ENCODE measurements around the gene TRDMT1. TPM values are rescaled to one million over a fixed set of nuclear protein-coding genes. Genes with fewer than 3 reads are reported as not detected.

TRDMT1 gene
- total and polyA plus RNA-seq, 7 experiments from 2014 or later, result 9.7 to 30.6 (median 15.2) TPM

GRCh38 chr10:17225808-17226207 is 24.3 kb upstream of the TRDMT1 start:
- ChIA-PET CTCF (interaction anchor here (2.7 to 3.4 kb wide), 2 partner anchors 20 to 25 kb away, joined by 8 to 13 read pairs; partner anchors contain the start of gene TRDMT1), POLR2A (interaction anchor here (0.9 to 8.3 kb wide), 5 partner anchors 12 to 37 kb away, joined by 3 to 122 read pairs (median 3); partner anchors contain the start of gene TRDMT1)
- Histone ChIP-seq H3K9me3 (ENCODE audit: control insufficient read depth in 2 of 3, low read length in 3 of 3) (no peaks in the 10 kb centered on the region), H3K27ac (ENCODE audit: low read depth, low read length) (no peak overlapping the region), H3K4me1 (ENCODE audit: control insufficient read depth in 2 of 2, insufficient read depth in 2 of 2, low read length in 2 of 2) (peaks cover 16 to 17% of the 10 kb centered on the region in 2 donors), H3K4me3 (ENCODE audit: low read length) (no peak overlapping the region), H3K27me3 (ENCODE audit: control insufficient read depth in 2 of 2, insufficient read depth in 2 of 2, low read length in 2 of 2) (no peaks in the 10 kb centered on the region), H3K36me3 (ENCODE audit: control insufficient read depth in 2 of 3, insufficient read depth in 3 of 3, low read length in 3 of 3) (peaks cover 0 to 12% (median 0%) of the 10 kb centered on the region in 3 experiments)
- no peak overlapping the region for H3K4me3 Mint-ChIP-seq
- peaks cover 0 to 34% (median 3%) of the 10 kb centered on the region in 5 donors for H3K36me3 Mint-ChIP-seq
- no peak for DNase-seq
- H3K27ac Mint-ChIP-seq, result peak overlapping the region in 5 of 9 donors; percentile 7 to 99 (median 97)
- intact Hi-C loops (cut with micrococcal nuclease), result loop anchor here in 1 of 2 donors (10.0 kb wide), 1 partner anchor 1429 kb away; the partner anchor contains the start of genes ARL5B and NSUN6
- peaks cover 0 to 2% (median 0%) of the 10 kb centered on the region in 11 donors for H3K9me3 Mint-ChIP-seq
- peaks cover 23 to 53% (median 42%) of the 10 kb centered on the region in 7 donors for H3K4me1 Mint-ChIP-seq
- H3K27me3 Mint-ChIP-seq, result peaks cover 0 to 8% (median 0%) of the 10 kb centered on the region in 5 donors
- no peak for ATAC-seq

GRCh38 chr10:17222329-17222728 is 20.9 kb upstream of the TRDMT1 start:
- no peaks in the 10 kb centered on the region for H3K27me3 ChIP-seq (ENCODE audit: control insufficient read depth in 2 of 2, insufficient read depth in 2 of 2, low read length in 2 of 2)
- H3K36me3 Mint-ChIP-seq, result peaks cover 0 to 34% (median 3%) of the 10 kb centered on the region in 5 donors
- H3K9me3 ChIP-seq (ENCODE audit: control insufficient read depth in 2 of 3, low read length in 3 of 3), result no peaks in the 10 kb centered on the region
- no peaks in the 10 kb centered on the region for H3K36me3 ChIP-seq (ENCODE audit: control insufficient read depth in 2 of 3, insufficient read depth in 3 of 3, low read length in 3 of 3)
- peaks cover 17 to 48% (median 34%) of the 10 kb centered on the region in 7 donors for H3K4me1 Mint-ChIP-seq
- no peak overlapping the region for H3K4me3 ChIP-seq (ENCODE audit: low read length)
- ChIA-PET POLR2A (interaction anchor here (0.6 to 1.7 kb wide), 4 partner anchors 8 to 224 kb away, joined by 3 to 5 read pairs (median 3); no protein-coding TSS in a partner anchor), CTCF (interaction anchor here (0.6 to 0.7 kb wide), 2 partner anchors 100 to 405 kb away, joined by 5 read pairs; partner anchors contain the start of gene RSU1)
- peaks cover 13 to 14% of the 10 kb centered on the region in 2 donors for H3K4me1 ChIP-seq (ENCODE audit: control insufficient read depth in 2 of 2, insufficient read depth in 2 of 2, low read length in 2 of 2)
- DNase-seq (no peak), ATAC-seq (no peak)
- H3K27me3 Mint-ChIP-seq, result peaks cover 0 to 5% (median 0%) of the 10 kb centered on the region in 5 donors
- H3K27ac Mint-ChIP-seq, result peak overlapping the region in 3 of 9 donors; percentile 59 to 73 (median 63)
- intact Hi-C loops (cut with micrococcal nuclease), result loop anchor here in 1 of 2 donors (10.0 kb wide), 1 partner anchor 1432 kb away; the partner anchor contains the start of genes ARL5B and NSUN6
- peaks cover 0 to 2% (median 0%) of the 10 kb centered on the region in 11 donors for H3K9me3 Mint-ChIP-seq
- no peak overlapping the region for H3K4me3 Mint-ChIP-seq
- H3K27ac ChIP-seq (ENCODE audit: low read depth, low read length), result no peak overlapping the region

- peaks cover 5 to 10% of the 10 kb centered on the region in 2 donors for H3K4me1 ChIP-seq (ENCODE audit: control insufficient read depth in 2 of 2, insufficient read depth in 2 of 2, low read length in 2 of 2)
- peaks cover 9 to 44% (median 20%) of the 10 kb centered on the region in 7 donors for H3K4me1 Mint-ChIP-seq
- peaks cover 0 to 41% (median 3%) of the 10 kb centered on the region in 5 donors for H3K36me3 Mint-ChIP-seq
- H3K4me3 Mint-ChIP-seq, result no peak overlapping the region
- H3K9me3 Mint-ChIP-seq, result peaks cover 0 to 2% (median 0%) of the 10 kb centered on the region in 11 donors
- no peaks in the 10 kb centered on the region for H3K27me3 ChIP-seq (ENCODE audit: control insufficient read depth in 2 of 2, insufficient read depth in 2 of 2, low read length in 2 of 2)
- peak overlapping the region in 1 of 9 donors; percentile 19 for H3K27ac Mint-ChIP-seq
- H3K27ac ChIP-seq (ENCODE audit: low read depth, low read length), result no peak overlapping the region
- no peak for DNase-seq
- H3K9me3 ChIP-seq (ENCODE audit: control insufficient read depth in 2 of 3, low read length in 3 of 3), result no peaks in the 10 kb centered on the region
- H3K27me3 Mint-ChIP-seq, result peaks cover 0 to 5% (median 0%) of the 10 kb centered on the region in 5 donors
- no peak for ATAC-seq
- intact Hi-C loops (cut with micrococcal nuclease), result loop anchor here in 1 of 2 donors (10.0 kb wide), 1 partner anchor 1434 kb away; the partner anchor contains the start of genes ARL5B and NSUN6
- no peak overlapping the region for H3K4me3 ChIP-seq (ENCODE audit: low read length)
- H3K36me3 ChIP-seq (ENCODE audit: control insufficient read depth in 2 of 3, insufficient read depth in 3 of 3, low read length in 3 of 3), result no peaks in the 10 kb centered on the region
- ChIA-PET CTCF (interaction anchor here (0.6 to 1.0 kb wide), 3 partner anchors 15 to 30 kb away, joined by 3 to 4 read pairs (median 3); partner anchors contain the start of gene TRDMT1), POLR2A (interaction anchor here (1.0 to 3.6 kb wide), 4 partner anchors 9 to 22 kb away, joined by 3 to 18 read pairs (median 3); partner anchors contain the start of gene TRDMT1)
Observed at GRCh38 chr10:17220652-17221100, 19.2 kb upstream of the TRDMT1 start.

- ATAC-seq, result no peak
- H3K27me3 Mint-ChIP-seq, result peaks cover 0 to 5% (median 0%) of the 10 kb centered on the region in 5 donors
- Histone ChIP-seq H3K36me3 (ENCODE audit: control insufficient read depth in 2 of 3, insufficient read depth in 3 of 3, low read length in 3 of 3) (no peaks in the 10 kb centered on the region), H3K27ac (ENCODE audit: low read depth, low read length) (no peak overlapping the region), H3K9me3 (ENCODE audit: control insufficient read depth in 2 of 3, low read length in 3 of 3) (no peaks in the 10 kb centered on the region), H3K4me1 (ENCODE audit: control insufficient read depth in 2 of 2, insufficient read depth in 2 of 2, low read length in 2 of 2) (peaks cover 5 to 11% of the 10 kb centered on the region in 2 donors), H3K27me3 (ENCODE audit: control insufficient read depth in 2 of 2, insufficient read depth in 2 of 2, low read length in 2 of 2) (no peaks in the 10 kb centered on the region), H3K4me3 (ENCODE audit: low read length) (no peak overlapping the region)
- H3K4me1 Mint-ChIP-seq, result peaks cover 0 to 46% (median 16%) of the 10 kb centered on the region in 7 donors
- H3K36me3 Mint-ChIP-seq, result peaks cover 0 to 38% (median 3%) of the 10 kb centered on the region in 5 donors
- no peak overlapping the region for H3K27ac Mint-ChIP-seq
- H3K4me3 Mint-ChIP-seq, result no peak overlapping the region
- ChIA-PET CTCF (interaction anchor here (0.6 kb wide), 1 partner anchor 84 kb away, joined by 3 read pairs; no protein-coding TSS in a partner anchor), POLR2A (interaction anchor here (1.3 to 3.6 kb wide), 2 partner anchors 11 to 17 kb away, joined by 3 to 18 read pairs; partner anchors contain the start of gene TRDMT1)
- peaks cover 0 to 2% (median 0%) of the 10 kb centered on the region in 11 donors for H3K9me3 Mint-ChIP-seq
- DNase-seq, result no peak
- intact Hi-C loops (cut with micrococcal nuclease), result no loop called here
Observed at GRCh38 chr10:17219024-17219423, 17.6 kb upstream of the TRDMT1 start.

DNA sequence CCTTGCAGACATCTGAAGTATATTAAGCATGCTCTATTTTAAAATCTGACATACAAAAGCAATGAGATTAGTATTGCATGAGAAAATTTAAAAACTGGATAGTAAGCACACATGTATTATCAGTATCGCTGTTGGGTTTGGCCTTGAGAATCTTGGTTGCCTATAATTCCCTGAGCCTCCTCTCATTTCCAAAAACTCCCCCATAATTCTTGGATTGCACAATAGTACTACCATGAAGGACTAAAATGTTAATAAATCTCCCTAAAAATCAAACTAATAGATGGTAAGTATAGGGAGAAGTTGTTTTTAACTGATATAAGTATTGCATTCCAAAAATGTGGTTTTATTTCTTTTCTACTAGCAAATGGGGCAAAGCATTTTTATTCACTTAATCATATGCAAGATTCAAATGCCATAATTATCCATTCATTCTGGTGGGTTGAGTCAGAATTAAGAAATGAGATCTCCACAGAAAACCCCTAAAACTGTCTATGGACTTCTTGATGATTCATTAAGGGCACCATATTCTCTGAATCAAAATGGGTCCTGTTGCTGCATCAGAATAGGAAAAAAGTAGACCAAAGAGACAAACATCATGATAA is 16.3 kb upstream of the TRDMT1 start:
- peaks cover 0 to 5% (median 0%) of the 10 kb centered on the region in 5 donors for H3K27me3 Mint-ChIP-seq
- H3K27ac Mint-ChIP-seq, result peak overlapping the region in 2 of 9 donors; percentile 5 to 95
- intact Hi-C loops (cut with micrococcal nuclease), result no loop called here
- H3K4me3 Mint-ChIP-seq, result no peak overlapping the region
- Histone ChIP-seq H3K36me3 (ENCODE audit: control insufficient read depth in 2 of 3, insufficient read depth in 3 of 3, low read length in 3 of 3) (no peaks in the 10 kb centered on the region), H3K27me3 (ENCODE audit: control insufficient read depth in 2 of 2, insufficient read depth in 2 of 2, low read length in 2 of 2) (no peaks in the 10 kb centered on the region), H3K9me3 (ENCODE audit: control insufficient read depth in 2 of 3, low read length in 3 of 3) (no peaks in the 10 kb centered on the region), H3K27ac (ENCODE audit: low read depth, low read length) (no peak overlapping the region), H3K4me1 (ENCODE audit: control insufficient read depth in 2 of 2, insufficient read depth in 2 of 2, low read length in 2 of 2) (peaks cover 5 to 11% of the 10 kb centered on the region in 2 donors), H3K4me3 (ENCODE audit: low read length) (no peak overlapping the region)
- peaks cover 0 to 2% (median 0%) of the 10 kb centered on the region in 11 donors for H3K9me3 Mint-ChIP-seq
- CTCF ChIA-PET, result no interaction called here
- peaks cover 0 to 47% (median 12%) of the 10 kb centered on the region in 7 donors for H3K4me1 Mint-ChIP-seq
- ATAC-seq (no peak), DNase-seq (no peak)
- peaks cover 0 to 33% (median 3%) of the 10 kb centered on the region in 5 donors for H3K36me3 Mint-ChIP-seq
- POLR2A ChIA-PET, result interaction anchor here (1.3 kb wide), 1 partner anchor 16 kb away, joined by 3 read pairs; the partner anchor contains the start of gene TRDMT1

- no peaks in the 10 kb centered on the region for H3K27me3 ChIP-seq (ENCODE audit: control insufficient read depth in 2 of 2, insufficient read depth in 2 of 2, low read length in 2 of 2)
- no peak overlapping the region for H3K4me3 ChIP-seq (ENCODE audit: low read length)
- peaks cover 5 to 11% of the 10 kb centered on the region in 2 donors for H3K4me1 ChIP-seq (ENCODE audit: control insufficient read depth in 2 of 2, insufficient read depth in 2 of 2, low read length in 2 of 2)
- ChIA-PET POLR2A (no interaction called here), CTCF (no interaction called here)
- ATAC-seq (no peak), DNase-seq (no peak)
- intact Hi-C loops (cut with micrococcal nuclease), result loop anchor here (1.0 kb wide), 6 partner anchors 10 to 215 kb away; partner anchors contain the start of genes TRDMT1 (in 1 of the 2) and VIM (in 1 of the 2)
- Mint-ChIP-seq H3K4me1 (peaks cover 0 to 47% (median 5%) of the 10 kb centered on the region in 7 donors), H3K27me3 (no peaks in the 10 kb centered on the region), H3K27ac (peak overlapping the region in 3 of 9 donors; percentile 5 to 95 (median 74)), H3K36me3 (peaks cover 0 to 33% (median 3%) of the 10 kb centered on the region in 5 donors), H3K4me3 (no peak overlapping the region), H3K9me3 (no peaks in the 10 kb centered on the region)
- H3K9me3 ChIP-seq (ENCODE audit: control insufficient read depth in 2 of 3, low read length in 3 of 3), result no peaks in the 10 kb centered on the region
- H3K27ac ChIP-seq (ENCODE audit: low read depth, low read length), result no peak overlapping the region
- H3K36me3 ChIP-seq (ENCODE audit: control insufficient read depth in 2 of 3, insufficient read depth in 3 of 3, low read length in 3 of 3), result no peaks in the 10 kb centered on the region
Observed at GRCh38 chr10:17216901-17217395, 15.5 kb upstream of the TRDMT1 start.
